Measurements from ENCODE around the gene NSDHL.
A peak's percentile ranks its signal among the peaks of the same experiment; 100 is the strongest.
"Not testable (repeated sequence)": the region's sequence is repeated elsewhere in the genome, so short reads cannot be mapped to it uniquely, and the experiment has no call there.

Gene NSDHL

GRCh38 chrX:152895121-152895520, 64.3 kb downstream of the NSDHL start:
- no peak for DNase-seq (ENCODE audit: low read depth in 2 of 2)

- no peak for DNase-seq (ENCODE audit: low read depth in 2 of 2)
These were observed 65.0 kb downstream of the NSDHL start for GRCh38 chrX:152895724-152896420.

- no peak for DNase-seq (ENCODE audit: low read depth in 2 of 2)
These were observed 65.6 kb downstream of the NSDHL start for GRCh38 chrX:152896450-152896849.

- DNase-seq (ENCODE audit: low read depth in 2 of 2) = peak in 1 of 2 experiments; percentile 19
These were observed 66.6 kb downstream of the NSDHL start, which contains the start of gene ZNF185 for GRCh38 chrX:152897222-152898131. ZNF185 (plus strand) TSS chrX:152898067; CDS start chrX:152914490, 16,423 bp downstream.

GRCh38 chrX:152898442-152898841, 67.6 kb downstream of the NSDHL start:
- DNase-seq (ENCODE audit: low read depth in 2 of 2) = no peak

- no peak for DNase-seq (ENCODE audit: low read depth in 2 of 2)
These were observed 68.4 kb downstream of the NSDHL start for GRCh38 chrX:152899111-152899873.

GRCh38 chrX:152899874-152900719, 69.2 kb downstream of the NSDHL start:
- DNase-seq (ENCODE audit: low read depth in 2 of 2) = no peak

GRCh38 chrX:152900937-152901445, 70.1 kb downstream of the NSDHL start:
- no peak for DNase-seq (ENCODE audit: low read depth in 2 of 2)

- DNase-seq (ENCODE audit: low read depth in 2 of 2) = no peak
These were observed 71.1 kb downstream of the NSDHL start for GRCh38 chrX:152901816-152902501.

- no peak for DNase-seq (ENCODE audit: low read depth in 2 of 2)
These were observed 71.6 kb downstream of the NSDHL start for GRCh38 chrX:152902502-152902820.

GRCh38 chrX:152903589-152903988, 72.7 kb downstream of the NSDHL start:
- DNase-seq (ENCODE audit: low read depth in 2 of 2) = no peak

- DNase-seq (ENCODE audit: low read depth in 2 of 2) = peak in 1 of 2 experiments; percentile 23
These were observed 73.6 kb downstream of the NSDHL start for GRCh38 chrX:152904151-152905080.

- no peak for DNase-seq (ENCODE audit: low read depth in 2 of 2)
These were observed 74.2 kb downstream of the NSDHL start for GRCh38 chrX:152905081-152905420.

- peak in 1 of 2 experiments; percentile 25 for DNase-seq (ENCODE audit: low read depth in 2 of 2)
These were observed 76.3 kb downstream of the NSDHL start for GRCh38 chrX:152907084-152907651.

GRCh38 chrX:152908486-152908885, 77.6 kb downstream of the NSDHL start:
- no peak for DNase-seq (ENCODE audit: low read depth in 2 of 2)

GRCh38 chrX:152910018-152910417, 79.2 kb downstream of the NSDHL start:
- DNase-seq (ENCODE audit: low read depth in 2 of 2) = not testable (repeated sequence)

GRCh38 chrX:152912106-152912505, 81.2 kb downstream of the NSDHL start:
- DNase-seq (ENCODE audit: low read depth in 2 of 2) = no peak

- DNase-seq (ENCODE audit: low read depth in 2 of 2) = no peak
These were observed 81.8 kb downstream of the NSDHL start for GRCh38 chrX:152912641-152913040.

GRCh38 chrX:152913346-152913745, 82.5 kb downstream of the NSDHL start:
- DNase-seq (ENCODE audit: low read depth in 2 of 2) = no peak

Measured in fibroblast of skin of left quadriceps (primary cell).